Vagina (tissue), 2 donors: ENCODE measurements around the gene SPSB1. TPM values are rescaled to one million over a fixed set of nuclear protein-coding genes. Genes with fewer than 3 reads are reported as not detected.

Experiments
- DNase-seq, 2 donors: peaks; one replicate each; pipeline ENCODE4 v3.0.0-alpha.2; 2017; ENCODE audit errors: extremely low spot score in 2 of 2
- H3K27ac ChIP-seq: fragments of 200-600 bp; sonication (generic); one replicate; pipeline ENCODE4 v1.5.1; 2019
- H3K27me3 ChIP-seq: fragments of 200-600 bp; sonication (generic); one replicate; pipeline ENCODE4 v1.5.1; 2019
- H3K36me3 ChIP-seq, 2 donors: fragments of 200-600 bp; sonication (generic); one replicate each; pipeline ENCODE4 v1.5.1; 2017 to 2019
- H3K4me1 ChIP-seq: fragments of 200-600 bp; sonication (generic); one replicate; pipeline ENCODE4 v1.5.1; 2019
- H3K4me3 ChIP-seq, 2 donors: fragments of 200-600 bp; sonication (generic); 1 replicate in 1 of 2; 2 replicates in 1 of 2; pipeline ENCODE4 v1.5.1; 2016 to 2019
- H3K9me3 ChIP-seq: fragments of 200-600 bp; sonication (generic); one replicate; pipeline ENCODE4 v1.5.1; 2019
- CTCF ChIP-seq, 3 experiments: fragments of 450-650 bp in 2 of 3; fragments of 200-600 bp in 1 of 3; sonication (generic) in 1 of 3; IDR thresholded peaks; one replicate each; pipeline ENCODE4 v1.5.1; 2017 to 2019; ENCODE audit warnings: antibody characterized with exemption in 3 of 3, mild to moderate bottlenecking in 2 of 3, moderate library complexity in 2 of 3
- POLR2A ChIP-seq, 2 donors: fragments of 450-650 bp; IDR thresholded peaks; one replicate each; pipeline ENCODE4 v1.6.1; 2017; ENCODE audit warnings: antibody characterized with exemption in 2 of 2, mild to moderate bottlenecking in 2 of 2, moderate library complexity in 2 of 2
- POLR2AphosphoS5 ChIP-seq, 2 donors: sonication (generic); formaldehyde crosslinking; IDR thresholded peaks; one replicate each; pipeline ENCODE4 v1.9.0; 2017; ENCODE audit warnings: antibody characterized with exemption in 2 of 2, mild to moderate bottlenecking in 2 of 2, low read depth in 1 of 2; ENCODE audit not compliant: insufficient read depth in 1 of 2
- intact Hi-C: fragments of 100-400 bp; cut with DNase I; formaldehyde crosslinking; loops from one replicate; pipeline ENCODE4 v1.15.1; 2023
- total RNA-seq: library from RNA; depleted of rRNA; stranded (reverse); fragments of >200 nt; gene quantifications from one replicate; pipeline ENCODE4 v1.2.3, GENCODE V29; 2016

SPSB1 gene
- total RNA-seq, 1 donor from 2014 or later = 40.0 TPM

DNA sequence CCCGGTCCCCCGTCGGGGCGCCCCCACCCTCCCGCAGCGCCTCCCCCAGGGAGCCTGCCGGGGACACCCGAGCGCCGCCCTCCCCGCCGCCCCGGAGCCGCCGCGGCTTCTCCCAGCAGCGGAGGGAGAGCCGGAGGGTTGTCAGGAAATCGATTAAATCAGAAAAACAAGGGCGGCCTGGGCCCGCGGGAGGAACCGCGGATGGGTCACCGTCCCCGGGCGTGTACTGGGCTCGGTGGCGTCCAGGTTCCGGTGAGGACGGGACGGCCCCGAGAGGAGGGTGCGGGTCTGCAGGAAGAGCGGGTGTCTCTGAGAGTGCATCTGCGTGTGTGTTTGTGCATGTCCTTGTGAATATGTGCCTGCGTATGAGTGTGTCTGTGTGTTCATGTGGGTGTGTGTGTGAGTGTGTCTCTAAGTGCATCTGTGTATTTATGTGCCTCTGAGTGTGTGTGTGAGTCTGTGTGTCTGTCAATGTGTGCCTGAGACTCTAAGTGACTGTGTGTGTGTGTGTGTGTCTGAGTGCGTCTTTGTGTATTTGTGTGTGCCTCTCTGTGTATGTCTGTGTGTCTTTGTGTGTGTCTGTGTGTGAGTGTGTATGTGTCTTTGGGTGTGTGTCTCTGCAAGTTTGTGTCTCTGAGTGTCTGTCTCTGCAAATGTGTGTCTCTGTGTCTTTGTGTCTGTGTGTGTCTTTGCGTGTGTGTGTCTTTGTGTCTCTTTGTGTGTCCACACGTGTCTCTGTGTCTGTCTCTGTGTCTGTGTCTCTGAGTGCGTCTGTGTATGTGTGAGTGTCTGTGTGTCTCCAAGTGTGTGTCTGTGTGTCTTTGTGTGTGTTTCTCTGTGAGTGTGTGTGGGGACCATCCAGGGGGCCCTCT, 1.1 kb downstream of the SPSB1 start:
- intact Hi-C loops = loop anchor here (2.0 kb wide), 1 partner anchor 81 kb away; no protein-coding TSS in a partner anchor
- Histone ChIP-seq H3K27ac (peak overlapping the region; percentile 98), H3K4me1 (peaks cover 60% of the 10 kb centered on the region), H3K27me3 (no peaks in the 10 kb centered on the region), H3K4me3 (peak overlapping the region; percentile 94 to 98), H3K36me3 (no peaks in the 10 kb centered on the region), H3K9me3 (no peaks in the 10 kb centered on the region)
- DNase-seq = no peak
- TF ChIP-seq POLR2A (IDR thresholded peaks at IDR 0.05) (no peak), CTCF (IDR thresholded peaks at IDR 0.05) (peak in 1 of 3 experiments; percentile 7), POLR2AphosphoS5 (IDR thresholded peaks at IDR 0.05; ENCODE audit: insufficient read depth in 1 of 2, low read depth in 1 of 2) (peak in 1 of 2 donors; percentile 42)

- peak in 1 of 3 experiments; percentile 1 for TF ChIP-seq CTCF (IDR thresholded peaks at IDR 0.05)
- no peak for TF ChIP-seq POLR2A (IDR thresholded peaks at IDR 0.05)
- intact Hi-C loops = no loop called here
- Histone ChIP-seq H3K27ac (peak overlapping the region; percentile 98), H3K4me3 (peak overlapping the region; percentile 94 to 98), H3K4me1 (peaks cover 63% of the 10 kb centered on the region), H3K36me3 (no peaks in the 10 kb centered on the region), H3K9me3 (no peaks in the 10 kb centered on the region), H3K27me3 (no peaks in the 10 kb centered on the region)
- DNase-seq = no peak
Observed at GRCh38 chr1:9294405-9294773, 1.7 kb downstream of the SPSB1 start.

- TF ChIP-seq POLR2A (IDR thresholded peaks at IDR 0.05) = no peak
- peak in 1 of 3 experiments; percentile 4 for TF ChIP-seq CTCF (IDR thresholded peaks at IDR 0.05)
- H3K36me3 ChIP-seq = no peaks in the 10 kb centered on the region
- DNase-seq = no peak
- H3K27ac ChIP-seq = peak overlapping the region; percentile 98
- H3K9me3 ChIP-seq = no peaks in the 10 kb centered on the region
- intact Hi-C loops = no loop called here
- peak overlapping the region; percentile 94 to 98 for H3K4me3 ChIP-seq
- peaks cover 64% of the 10 kb centered on the region for H3K4me1 ChIP-seq
- no peaks in the 10 kb centered on the region for H3K27me3 ChIP-seq
Observed at GRCh38 chr1:9294910-9295636, 2.4 kb downstream of the SPSB1 start.

DNA sequence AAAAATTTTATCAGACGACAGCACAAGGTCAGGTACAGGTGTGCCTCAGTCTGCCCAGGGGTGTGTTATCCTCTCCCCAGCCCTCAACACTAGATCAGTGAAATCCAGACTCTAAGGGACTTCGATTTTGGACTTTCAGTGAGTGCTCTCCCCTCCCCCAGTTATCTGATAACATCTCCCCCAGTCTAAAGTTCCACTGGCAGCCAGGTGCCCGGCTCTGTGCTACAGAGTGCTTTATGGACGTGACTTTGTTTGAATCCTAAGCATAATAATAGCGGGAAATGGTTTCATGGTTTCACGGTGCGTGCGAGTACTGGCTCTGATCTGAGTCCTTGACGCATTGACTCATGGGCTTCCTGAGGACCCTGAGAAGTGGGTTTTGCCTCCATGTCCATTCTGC, 3.2 kb downstream of the SPSB1 start:
- no peak for TF ChIP-seq POLR2AphosphoS5 (IDR thresholded peaks at IDR 0.05; ENCODE audit: insufficient read depth in 1 of 2, low read depth in 1 of 2)
- no peak for TF ChIP-seq POLR2A (IDR thresholded peaks at IDR 0.05)
- no peak for TF ChIP-seq CTCF (IDR thresholded peaks at IDR 0.05)
- H3K4me1 ChIP-seq = peaks cover 64% of the 10 kb centered on the region
- H3K9me3 ChIP-seq = no peaks in the 10 kb centered on the region
- no peak for DNase-seq
- intact Hi-C loops = no loop called here
- H3K27me3 ChIP-seq = no peaks in the 10 kb centered on the region
- no peak overlapping the region for H3K27ac ChIP-seq
- H3K36me3 ChIP-seq = no peaks in the 10 kb centered on the region
- no peak overlapping the region for H3K4me3 ChIP-seq

- Histone ChIP-seq H3K4me1 (peaks cover 66% of the 10 kb centered on the region), H3K4me3 (no peak overlapping the region)
- intact Hi-C loops = no loop called here
Observed at GRCh38 chr1:9296850-9297249, 4.2 kb downstream of the SPSB1 start.

More at GRCh38 chr1:9296850-9297249, 4.2 kb downstream of the SPSB1 start:
- Histone ChIP-seq H3K27ac (no peak overlapping the region), H3K36me3 (no peaks in the 10 kb centered on the region), H3K27me3 (no peaks in the 10 kb centered on the region), H3K9me3 (no peaks in the 10 kb centered on the region)
- no peak for TF ChIP-seq POLR2AphosphoS5 (IDR thresholded peaks at IDR 0.05; ENCODE audit: insufficient read depth in 1 of 2, low read depth in 1 of 2)
- no peak for TF ChIP-seq CTCF (IDR thresholded peaks at IDR 0.05)
- TF ChIP-seq POLR2A (IDR thresholded peaks at IDR 0.05) = no peak
- no peak for DNase-seq
